Thymus (tissue), 11 donors: Measurements from ENCODE around the gene SLC12A5. TPM values are rescaled to one million over a fixed set of nuclear protein-coding genes. Genes with fewer than 3 reads are reported as not detected.
A peak's percentile ranks its signal among the peaks of the same experiment; 100 is the strongest.
"Not testable (repeated sequence)": the region's sequence is repeated elsewhere in the genome, so short reads cannot be mapped to it uniquely, and the experiment has no call there.

Experiments
- DNase-seq, 9 donors: peaks; one replicate each; pipeline ENCODE4 v3.0.0-alpha.2; 2013; ENCODE audit warnings: low spot score in 9 of 9, low read depth in 6 of 9, missing footprints in 1 of 9
- H3K27ac ChIP-seq, 2 donors: one replicate each; pipeline ENCODE4 v1.5.1; 2013; ENCODE audit warnings: control low read depth in 1 of 2, low read depth in 1 of 2, low read length in 1 of 2, mild to moderate bottlenecking in 1 of 2, moderate library complexity in 1 of 2
- H3K27me3 ChIP-seq, 2 donors: one replicate each; pipeline ENCODE4 v1.5.1; 2013; ENCODE audit warnings: low read length in 1 of 2; ENCODE audit not compliant: control insufficient read depth in 2 of 2, insufficient read depth in 1 of 2
- H3K36me3 ChIP-seq, 2 donors: one replicate each; pipeline ENCODE4 v1.5.1; 2013; ENCODE audit warnings: low read length in 1 of 2, mild to moderate bottlenecking in 1 of 2, moderate library complexity in 1 of 2; ENCODE audit not compliant: control insufficient read depth in 2 of 2, insufficient read depth in 2 of 2
- H3K4me1 ChIP-seq, 2 donors: one replicate each; pipeline ENCODE4 v1.5.1; 2013; ENCODE audit warnings: low read length in 2 of 2; ENCODE audit not compliant: control insufficient read depth in 2 of 2, insufficient read depth in 2 of 2
- H3K4me3 ChIP-seq, 2 donors: one replicate each; pipeline ENCODE4 v1.5.1; 2013; ENCODE audit warnings: low read length in 2 of 2, control low read depth in 1 of 2, mild to moderate bottlenecking in 1 of 2
- H3K9me3 ChIP-seq, 2 donors: one replicate each; pipeline ENCODE4 v1.5.1; 2013; ENCODE audit warnings: low read length in 1 of 2, mild to moderate bottlenecking in 1 of 2; ENCODE audit not compliant: control insufficient read depth in 2 of 2, insufficient read depth in 1 of 2
- WGBS: extraction: QIAGEN DNeasy Blood & Tissue Kit; methylation state at CpG from one replicate; pipeline ENCODE4 v1.1.7; 2013; 5-methylcytosine and 5-hydroxymethylcytosine counted together
- polyA plus RNA-seq: library from polyadenylated mRNA; stranded (reverse); fragments of 200-250 nt; gene quantifications from one replicate; pipeline ENCODE4 v1.2.3, GENCODE V29; 2013
- total RNA-seq: library from RNA; stranded (reverse); fragments of 120-200 nt; gene quantifications from one replicate; pipeline ENCODE4 v1.2.4, GENCODE V29; 2013
- donor health status: healthy.

Gene SLC12A5
- total and polyA plus RNA-seq, 2 donors = 0.90 to 4.0 TPM

DNA sequence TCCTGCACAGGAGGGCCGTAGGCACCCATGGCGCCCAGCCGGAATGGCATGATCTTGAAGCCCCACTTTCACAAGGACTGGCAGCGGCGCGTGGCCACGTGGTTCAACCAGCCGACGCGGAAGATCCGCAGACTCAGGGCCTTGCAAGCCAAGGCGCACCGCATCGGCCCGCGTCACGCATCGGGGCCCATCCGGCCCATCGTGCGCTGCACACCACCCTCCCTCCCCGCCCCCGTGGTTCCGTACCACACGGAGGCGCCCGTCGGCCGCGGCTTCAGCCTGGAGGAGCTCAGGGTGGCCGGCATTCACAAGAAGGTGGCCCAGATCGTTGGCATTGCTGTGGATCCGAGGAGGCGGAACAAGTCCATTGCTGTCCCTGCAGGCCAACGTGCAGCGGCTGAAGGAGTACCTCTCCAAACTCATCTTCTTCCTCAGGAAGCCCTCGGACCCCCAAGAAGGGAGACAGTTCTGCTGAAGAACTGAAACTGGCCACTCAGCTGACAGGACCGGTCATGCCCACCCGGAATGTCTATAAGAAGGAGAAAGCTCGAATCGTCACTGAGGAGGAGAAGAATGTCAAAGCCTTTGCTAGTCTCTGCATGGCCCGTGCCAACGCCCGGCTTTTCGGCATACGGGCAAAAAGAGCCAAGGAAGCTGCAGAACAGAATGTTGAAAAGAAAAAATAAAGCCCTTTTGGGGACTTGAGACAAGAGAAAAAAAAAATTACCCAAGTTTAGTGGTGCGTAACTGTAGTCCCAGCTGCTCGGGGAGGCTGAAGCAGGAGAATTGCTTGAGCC is 70.7 kb downstream of the SLC12A5 start:
- Histone ChIP-seq H3K4me3 (no peak overlapping the region), H3K36me3 (no peaks in the 10 kb centered on the region), H3K27me3 (peaks cover 19 to 50% of the 10 kb centered on the region in 2 donors), H3K4me1 (no peaks in the 10 kb centered on the region), H3K9me3 (peaks cover 0 to 4% of the 10 kb centered on the region in 2 donors), H3K27ac (no peak overlapping the region)
- no peak for DNase-seq
- 36% methylated on average over 48 of the region's 48 CpGs for WGBS

DNA sequence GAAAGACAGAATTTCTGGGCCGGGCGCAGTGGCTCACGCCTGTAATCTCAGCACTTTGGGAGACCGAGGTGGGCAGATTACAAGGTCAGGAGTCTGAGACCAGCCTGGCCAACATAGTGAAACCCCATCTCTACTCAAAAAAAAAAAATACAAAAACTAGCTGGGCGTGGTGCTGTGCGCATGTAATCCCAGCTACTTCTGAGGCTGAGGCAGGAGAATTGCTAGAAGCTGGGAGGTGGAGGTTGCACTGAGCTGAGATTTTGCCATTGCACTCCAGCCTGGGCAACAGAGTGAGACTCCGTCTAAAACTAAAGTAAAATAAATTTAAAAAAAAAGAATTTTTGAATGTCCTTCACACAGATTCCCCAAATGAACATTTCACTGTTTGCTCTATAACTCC is 71.4 kb downstream of the SLC12A5 start:
- not testable (repeated sequence) for H3K27ac ChIP-seq, DNase-seq, H3K4me3 ChIP-seq, H3K36me3 ChIP-seq, H3K9me3 ChIP-seq, H3K4me1 ChIP-seq
- WGBS = 95% methylated on average over 7 of the region's 7 CpGs
- peaks cover 19 to 50% of the 10 kb centered on the region in 2 donors for H3K27me3 ChIP-seq

DNA sequence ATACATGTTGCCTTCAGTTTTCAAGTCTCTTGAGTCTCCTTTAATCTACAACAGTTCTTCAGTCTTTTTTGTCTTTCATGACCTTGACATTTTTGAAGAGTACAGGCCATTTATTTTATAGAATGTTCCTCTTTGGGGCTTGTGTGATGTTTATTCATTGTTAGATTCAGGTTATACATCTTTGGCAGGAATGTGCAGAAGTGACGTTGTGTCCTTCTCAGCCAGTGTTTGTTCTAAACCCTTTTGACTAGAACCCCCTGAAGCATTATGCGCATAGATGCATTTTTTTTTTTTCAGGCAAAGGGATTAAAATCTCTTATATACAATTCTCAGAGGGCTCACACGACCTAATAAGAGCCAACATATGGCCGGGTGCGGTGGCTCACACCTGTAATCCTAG is 72.0 kb downstream of the SLC12A5 start:
- Histone ChIP-seq H3K27me3 (peaks cover 19 to 50% of the 10 kb centered on the region in 2 donors), H3K27ac (no peak overlapping the region), H3K4me1 (no peaks in the 10 kb centered on the region), H3K36me3 (no peaks in the 10 kb centered on the region), H3K9me3 (peaks cover 0 to 4% of the 10 kb centered on the region in 2 donors), H3K4me3 (no peak overlapping the region)
- WGBS = 92% methylated on average over 5 of the region's 5 CpGs
- no peak for DNase-seq

DNA sequence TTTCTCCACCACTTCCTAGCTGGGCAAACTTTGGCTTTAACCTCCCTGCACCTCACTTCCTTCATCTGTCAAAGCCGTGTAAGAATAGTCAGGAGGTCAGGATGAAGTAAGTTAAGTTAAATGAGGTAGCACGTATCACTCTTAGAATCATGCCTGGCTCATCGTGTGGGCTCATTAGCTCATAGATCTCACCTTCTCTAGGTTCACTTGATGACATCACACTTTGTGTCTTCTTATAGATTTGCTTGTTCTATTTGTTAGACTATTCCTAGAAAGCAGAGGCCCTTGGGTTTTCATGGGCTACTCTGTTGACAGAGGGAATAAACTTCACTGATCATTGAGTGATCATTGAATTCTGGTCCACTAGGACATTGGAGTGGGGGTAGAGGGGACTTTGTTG is 72.9 kb downstream of the SLC12A5 start:
- no peak for DNase-seq
- H3K27me3 ChIP-seq = peaks cover 19 to 47% of the 10 kb centered on the region in 2 donors
- 78% methylated on average over 3 of the region's 3 CpGs for WGBS
- no peaks in the 10 kb centered on the region for H3K4me1 ChIP-seq
- no peak overlapping the region for H3K27ac ChIP-seq
- H3K36me3 ChIP-seq = no peaks in the 10 kb centered on the region
- no peak overlapping the region for H3K4me3 ChIP-seq
- H3K9me3 ChIP-seq = peaks cover 0 to 4% of the 10 kb centered on the region in 2 donors

DNA sequence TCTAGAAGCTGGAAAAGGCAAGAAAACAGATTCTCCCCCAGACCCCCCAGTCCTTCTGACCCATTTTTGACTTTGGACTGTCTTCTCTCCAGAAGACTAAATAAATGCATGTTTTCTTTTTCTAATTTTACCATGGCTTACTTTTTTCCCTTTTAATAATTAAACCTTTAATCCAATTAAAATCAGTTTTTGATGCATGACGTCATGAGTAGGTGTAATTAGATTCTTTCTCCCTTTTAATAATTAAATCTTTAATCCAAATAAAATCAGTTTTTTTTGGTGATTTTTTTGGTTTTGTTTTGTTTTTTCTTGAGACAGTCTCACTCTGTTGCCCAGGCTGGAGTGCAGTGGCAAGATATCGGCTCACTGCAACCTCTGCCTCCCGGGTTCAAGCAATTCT is 73.9 kb downstream of the SLC12A5 start:
- Histone ChIP-seq H3K27ac (no peak overlapping the region), H3K4me3 (no peak overlapping the region), H3K9me3 (peaks cover 0 to 4% of the 10 kb centered on the region in 2 donors), H3K27me3 (peaks cover 15 to 40% of the 10 kb centered on the region in 2 donors), H3K4me1 (no peaks in the 10 kb centered on the region), H3K36me3 (no peaks in the 10 kb centered on the region)
- DNase-seq = no peak
- WGBS = 95% methylated on average over 3 of the region's 3 CpGs

DNA sequence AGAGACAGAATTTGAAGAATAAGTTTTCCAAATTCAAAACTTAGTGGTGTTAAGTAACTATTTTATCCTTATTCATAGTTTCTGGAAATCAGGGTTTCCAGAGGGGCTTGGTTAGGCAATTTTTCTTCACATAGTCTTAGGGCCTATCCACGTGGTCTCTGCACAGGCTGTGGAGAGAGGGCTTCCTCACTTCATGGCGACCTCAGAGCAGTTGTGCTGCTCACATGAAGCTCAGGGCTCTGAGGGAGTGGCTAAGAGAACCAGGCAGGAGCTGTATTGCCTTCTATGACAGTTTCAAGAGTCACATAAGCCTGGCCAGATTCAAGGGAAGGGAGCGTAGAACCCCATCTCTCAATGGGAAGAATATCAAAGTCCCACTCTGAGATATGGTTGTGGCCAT is 75.2 kb downstream of the SLC12A5 start:
- Histone ChIP-seq H3K4me3 (no peak overlapping the region), H3K27ac (no peak overlapping the region), H3K27me3 (peaks cover 7 to 31% of the 10 kb centered on the region in 2 donors), H3K9me3 (peaks cover 0 to 4% of the 10 kb centered on the region in 2 donors), H3K36me3 (no peaks in the 10 kb centered on the region), H3K4me1 (no peaks in the 10 kb centered on the region)
- no peak for DNase-seq
- 92% methylated on average over 3 of the region's 3 CpGs for WGBS

DNA sequence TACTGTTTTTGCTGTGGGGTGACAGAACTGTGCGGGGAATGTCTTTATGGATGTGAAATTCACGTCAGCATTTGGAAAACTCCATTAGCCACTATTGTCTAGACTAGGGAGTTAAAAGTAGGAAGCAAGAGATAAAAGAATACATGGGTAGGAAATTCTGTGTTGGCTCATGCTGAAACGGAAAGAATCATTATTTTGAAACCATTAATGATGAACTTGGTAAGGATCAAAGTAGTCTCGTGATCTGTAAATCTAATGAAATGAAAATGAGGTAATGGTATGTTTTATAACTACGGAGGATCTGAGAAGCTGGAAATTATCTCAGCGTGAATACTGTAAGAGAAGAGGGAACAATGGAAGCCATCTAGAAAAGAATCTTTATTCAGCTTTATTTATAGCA is 78.0 kb downstream of the SLC12A5 start:
- 81% methylated on average over 6 of the region's 6 CpGs for WGBS
- Histone ChIP-seq H3K36me3 (no peaks in the 10 kb centered on the region), H3K27me3 (peaks cover 0 to 10% of the 10 kb centered on the region in 2 donors), H3K9me3 (peaks cover 0 to 4% of the 10 kb centered on the region in 2 donors), H3K27ac (no peak overlapping the region), H3K4me3 (no peak overlapping the region), H3K4me1 (no peaks in the 10 kb centered on the region)
- no peak for DNase-seq

DNA sequence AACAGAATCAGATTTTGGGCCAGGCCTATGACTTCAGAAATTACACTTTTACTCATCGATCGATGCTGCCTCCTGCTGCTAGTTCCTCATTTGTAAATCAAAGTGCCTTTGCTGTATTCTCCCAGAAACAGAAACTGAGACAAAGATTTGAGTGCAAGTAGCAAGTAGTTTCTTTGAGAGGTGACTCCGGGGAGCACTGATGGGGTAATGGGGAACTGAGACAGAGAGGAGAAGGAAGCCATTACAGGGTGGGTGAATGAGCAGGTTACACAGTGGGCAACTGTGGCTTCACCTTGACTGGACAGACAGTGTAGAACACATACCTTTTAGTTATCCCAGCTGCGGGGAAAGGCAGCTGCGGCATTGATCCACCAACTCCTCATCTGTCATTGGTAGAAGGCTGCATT is 79.4 kb downstream of the SLC12A5 start:
- Histone ChIP-seq H3K4me3 (no peak overlapping the region), H3K9me3 (peaks cover 0 to 4% of the 10 kb centered on the region in 2 donors), H3K4me1 (no peaks in the 10 kb centered on the region), H3K36me3 (no peaks in the 10 kb centered on the region), H3K27me3 (peaks cover 0 to 11% of the 10 kb centered on the region in 2 donors), H3K27ac (no peak overlapping the region)
- WGBS = 54% methylated on average over 5 of the region's 5 CpGs
- DNase-seq = peak in 1 of 9 donors; percentile 20

DNA sequence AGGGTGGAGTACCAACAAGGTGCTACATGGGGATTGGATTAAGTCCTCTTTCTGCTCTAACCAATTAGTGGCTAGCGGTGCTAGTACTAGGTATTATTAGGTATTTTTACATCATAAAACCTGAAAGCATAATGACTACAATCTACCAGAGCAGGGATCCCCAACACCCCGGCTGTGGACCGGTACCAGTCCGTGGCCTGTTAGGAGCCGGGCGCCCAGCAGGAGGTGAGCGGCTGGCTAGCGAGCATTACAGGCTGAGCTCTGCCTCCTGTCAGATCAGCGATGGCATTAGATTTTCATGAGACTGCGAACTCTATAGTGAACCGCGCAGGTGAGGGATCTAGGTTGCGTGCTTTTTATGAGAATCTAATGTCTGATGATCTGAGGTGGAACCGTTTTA is 80.0 kb downstream of the SLC12A5 start:
- H3K27ac ChIP-seq = no peak overlapping the region
- peaks cover 0 to 4% of the 10 kb centered on the region in 2 donors for H3K9me3 ChIP-seq
- no peak overlapping the region for H3K4me3 ChIP-seq
- whole genome bisulfite sequencing = 91% methylated on average over 14 of the region's 14 CpGs
- H3K27me3 ChIP-seq = peaks cover 0 to 13% of the 10 kb centered on the region in 2 donors
- H3K36me3 ChIP-seq = no peaks in the 10 kb centered on the region
- no peak for DNase-seq
- no peaks in the 10 kb centered on the region for H3K4me1 ChIP-seq
